Measurements from ENCODE around the gene PTPMT1.

GRCh38 chr11:47553406-47553743 is 12.0 kb upstream of the PTPMT1 start:
- TF ChIP-seq CTCF (IDR thresholded peaks at IDR 0.05; ENCODE audit: insufficient read depth, low read length, poor library complexity, severe bottlenecking): no peak
- no peak for TF ChIP-seq EZH2phosphoT487 (conservative IDR thresholded peaks at IDR 0.05; ENCODE audit: low read length)
